Sigmoid colon (tissue), 4 donors: ENCODE results near the gene TCF12.

Experiments used
- EP300 ChIP-seq, 4 donors: sonication (generic); formaldehyde crosslinking; IDR thresholded peaks; one replicate each; pipeline ENCODE4 v1.6.1; 2017; ENCODE audit warnings: antibody characterized with exemption in 4 of 4
- POLR2AphosphoS5 ChIP-seq, 4 donors: sonication (generic); formaldehyde crosslinking; IDR thresholded peaks; one replicate each; pipeline ENCODE4 v1.6.1; 2017; ENCODE audit warnings: antibody characterized with exemption in 4 of 4

GRCh38 chr15:57130956-57131355, 212.5 kb downstream of the TCF12 start:
- TF ChIP-seq EP300 (IDR thresholded peaks at IDR 0.05) (no peak), POLR2AphosphoS5 (IDR thresholded peaks at IDR 0.05) (no peak)
